Nephron (organoid): Measurements from ENCODE around the gene SSBP2.

ENCODE experiments used
- H3K27ac Mint-ChIP-seq, 3 experiments: 2 replicates each; pipeline ENCODE4 v1.8.0; 2020; ENCODE audit warnings: mixed read lengths in 3 of 3, mild to moderate bottlenecking in 2 of 3, moderate library complexity in 1 of 3
- H3K27me3 Mint-ChIP-seq: 2 replicates; pipeline ENCODE4 v1.8.0; 2021; ENCODE audit warnings: low read depth, mild to moderate bottlenecking, moderate library complexity, mixed read lengths
- H3K36me3 Mint-ChIP-seq: 2 replicates; pipeline ENCODE4 v1.8.0; 2020; ENCODE audit warnings: low read depth, mixed read lengths
- H3K4me1 Mint-ChIP-seq: 2 replicates; pipeline ENCODE4 v1.8.0; 2020; ENCODE audit warnings: mixed read lengths
- H3K4me3 Mint-ChIP-seq, 3 experiments: 2 replicates each; pipeline ENCODE4 v1.8.0; 2020; ENCODE audit warnings: mild to moderate bottlenecking in 3 of 3, mixed read lengths in 3 of 3, moderate library complexity in 2 of 3
- H3K9me3 Mint-ChIP-seq: 2 replicates; pipeline ENCODE4 v1.8.0; 2020; ENCODE audit warnings: mixed read lengths
- TF ChIP-seq, protein P1 (sequence below), 3 experiments: fragments of 200-600 bp; sonication (generic); IDR thresholded peaks; one replicate each; pipeline ENCODE4 v1.5.0; 2021; ENCODE audit warnings: antibody characterized with exemption in 3 of 3; ENCODE audit not compliant: unreplicated experiment in 3 of 3

Gene SSBP2

DNA sequence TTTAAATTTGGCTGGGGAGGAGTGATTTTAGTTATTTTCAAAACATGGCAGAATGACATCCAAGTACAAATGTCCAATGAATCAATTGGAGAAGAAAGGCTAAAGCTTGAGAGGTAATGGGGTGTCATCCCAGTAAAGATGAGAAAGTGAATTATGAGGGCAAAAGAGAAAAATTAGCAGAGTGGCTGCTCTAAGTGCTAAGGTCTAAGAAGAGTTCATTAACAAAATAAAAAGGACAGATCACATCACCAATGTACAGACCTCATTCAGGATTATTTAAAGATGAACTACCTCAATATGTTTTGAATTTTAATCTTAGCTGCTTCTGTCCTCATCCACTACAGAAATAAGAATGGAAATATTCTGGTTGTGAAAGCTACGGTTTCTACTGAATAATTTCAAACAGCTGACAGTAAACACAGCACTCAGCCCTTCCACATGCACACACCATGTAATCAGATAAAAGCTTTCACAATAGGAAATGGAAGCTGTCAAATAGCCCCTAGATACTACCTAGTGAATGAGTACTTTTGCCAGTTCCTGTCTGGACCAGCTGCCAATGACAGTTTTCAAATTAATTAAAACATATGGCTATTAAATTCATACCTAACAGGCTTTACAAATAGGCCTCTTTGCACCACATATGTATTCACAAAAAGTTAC lies 171.5 kb downstream of the SSBP2 start:
- Mint-ChIP-seq H3K27ac (no peak overlapping the region), H3K36me3 (peaks cover 21% of the 10 kb centered on the region), H3K9me3 (peaks cover 4% of the 10 kb centered on the region), H3K4me3 (no peak overlapping the region), H3K4me1 (peaks cover 13% of the 10 kb centered on the region), H3K27me3 (no peaks in the 10 kb centered on the region)
- TF ChIP-seq, protein P1, sequence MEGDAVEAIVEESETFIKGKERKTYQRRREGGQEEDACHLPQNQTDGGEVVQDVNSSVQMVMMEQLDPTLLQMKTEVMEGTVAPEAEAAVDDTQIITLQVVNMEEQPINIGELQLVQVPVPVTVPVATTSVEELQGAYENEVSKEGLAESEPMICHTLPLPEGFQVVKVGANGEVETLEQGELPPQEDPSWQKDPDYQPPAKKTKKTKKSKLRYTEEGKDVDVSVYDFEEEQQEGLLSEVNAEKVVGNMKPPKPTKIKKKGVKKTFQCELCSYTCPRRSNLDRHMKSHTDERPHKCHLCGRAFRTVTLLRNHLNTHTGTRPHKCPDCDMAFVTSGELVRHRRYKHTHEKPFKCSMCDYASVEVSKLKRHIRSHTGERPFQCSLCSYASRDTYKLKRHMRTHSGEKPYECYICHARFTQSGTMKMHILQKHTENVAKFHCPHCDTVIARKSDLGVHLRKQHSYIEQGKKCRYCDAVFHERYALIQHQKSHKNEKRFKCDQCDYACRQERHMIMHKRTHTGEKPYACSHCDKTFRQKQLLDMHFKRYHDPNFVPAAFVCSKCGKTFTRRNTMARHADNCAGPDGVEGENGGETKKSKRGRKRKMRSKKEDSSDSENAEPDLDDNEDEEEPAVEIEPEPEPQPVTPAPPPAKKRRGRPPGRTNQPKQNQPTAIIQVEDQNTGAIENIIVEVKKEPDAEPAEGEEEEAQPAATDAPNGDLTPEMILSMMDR (IDR thresholded peaks at IDR 0.05; ENCODE audit: unreplicated experiment in 3 of 3) = no peak

DNA sequence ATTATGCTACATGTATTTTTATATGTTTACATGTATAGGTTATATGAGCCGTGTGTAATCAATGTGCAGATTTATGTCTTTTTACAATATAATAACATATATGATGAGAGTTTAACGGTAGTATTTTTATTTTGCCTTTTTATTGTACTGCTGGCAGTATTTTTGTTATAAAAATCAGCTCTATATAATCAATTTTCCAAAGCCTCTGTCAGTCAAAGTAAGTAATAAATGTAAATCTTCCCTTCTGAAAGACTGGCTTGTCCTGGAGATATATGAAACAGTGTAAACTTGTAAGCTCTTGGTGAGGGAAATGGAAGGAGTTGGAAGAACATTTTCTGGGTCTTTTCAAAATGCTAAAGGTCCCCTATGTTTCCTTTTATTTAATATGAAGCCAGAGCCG lies 173.8 kb downstream of the SSBP2 start:
- Mint-ChIP-seq H3K9me3 (peaks cover 8% of the 10 kb centered on the region), H3K4me3 (no peak overlapping the region), H3K36me3 (peaks cover 38% of the 10 kb centered on the region), H3K27ac (no peak overlapping the region), H3K27me3 (no peaks in the 10 kb centered on the region), H3K4me1 (peaks cover 16% of the 10 kb centered on the region)
- TF ChIP-seq, protein P1 (IDR thresholded peaks at IDR 0.05; ENCODE audit: unreplicated experiment in 3 of 3) = no peak

DNA sequence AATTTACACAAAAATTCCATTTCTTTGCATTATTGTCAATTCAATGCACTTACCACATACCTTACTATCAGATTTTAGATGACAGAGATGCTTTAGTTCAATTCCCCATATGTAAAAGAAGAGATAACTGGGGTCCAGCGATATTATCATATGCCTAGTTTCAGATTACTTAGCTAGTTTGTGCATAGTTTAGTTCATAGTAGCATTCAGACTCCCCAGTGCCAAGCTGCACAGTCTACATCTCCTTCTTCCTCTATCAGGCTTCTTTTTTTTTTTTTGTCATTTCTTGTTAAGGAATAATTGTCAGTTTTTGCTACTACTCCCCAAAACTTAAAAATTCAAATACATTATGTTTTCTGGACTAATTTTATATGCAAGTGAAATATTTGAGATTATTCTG lies 175.0 kb downstream of the SSBP2 start:
- peaks cover 40% of the 10 kb centered on the region for H3K36me3 Mint-ChIP-seq
- peaks cover 17% of the 10 kb centered on the region for H3K4me1 Mint-ChIP-seq
- H3K27me3 Mint-ChIP-seq = no peaks in the 10 kb centered on the region
- H3K9me3 Mint-ChIP-seq = peaks cover 8% of the 10 kb centered on the region
- H3K27ac Mint-ChIP-seq = no peak overlapping the region
- no peak overlapping the region for H3K4me3 Mint-ChIP-seq
- TF ChIP-seq, protein P1 (IDR thresholded peaks at IDR 0.05; ENCODE audit: unreplicated experiment in 3 of 3) = no peak

DNA sequence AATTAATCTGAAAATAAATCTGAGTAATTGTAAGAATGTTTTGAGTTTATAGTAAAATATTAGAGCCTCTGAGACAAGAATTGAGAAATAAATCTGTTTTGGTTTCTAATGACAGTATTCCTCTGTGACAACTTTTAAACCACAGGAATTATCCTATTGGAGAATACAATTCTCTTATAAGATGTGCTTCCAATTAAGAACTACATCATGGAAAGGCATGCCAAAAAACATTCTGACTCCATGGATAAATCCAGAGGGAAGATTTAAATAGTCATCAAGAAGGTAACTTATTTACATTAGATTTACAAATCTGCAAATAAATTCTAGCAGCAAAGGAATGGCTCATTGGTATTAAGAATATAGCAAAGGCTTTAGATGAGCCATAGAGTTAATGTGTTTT lies 178.7 kb downstream of the SSBP2 start:
- Mint-ChIP-seq H3K4me1 (peaks cover 5% of the 10 kb centered on the region), H3K27ac (no peak overlapping the region)

DNA sequence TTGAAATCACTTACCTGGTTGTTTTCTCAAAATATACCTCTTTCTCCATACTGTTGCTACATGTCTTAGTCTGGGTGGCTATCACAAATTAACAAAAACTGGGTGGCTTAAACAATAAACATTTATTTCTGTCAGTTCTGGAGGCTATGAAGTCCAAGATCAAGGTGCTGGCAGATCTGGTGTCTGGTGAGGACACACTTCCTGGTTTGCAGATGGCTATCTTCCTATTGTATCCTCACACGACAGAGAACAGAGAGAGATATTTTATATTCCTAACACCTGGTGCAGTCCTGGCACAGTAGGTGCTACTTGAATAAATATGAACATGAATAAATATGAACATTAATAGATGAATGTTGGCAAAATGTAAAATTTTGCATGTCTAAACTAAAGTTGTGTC lies 192.7 kb downstream of the SSBP2 start:
- peaks cover 5% of the 10 kb centered on the region for H3K4me1 Mint-ChIP-seq
- no peaks in the 10 kb centered on the region for H3K27me3 Mint-ChIP-seq
- peaks cover 16% of the 10 kb centered on the region for H3K36me3 Mint-ChIP-seq
- no peaks in the 10 kb centered on the region for H3K9me3 Mint-ChIP-seq
- no peak overlapping the region for H3K27ac Mint-ChIP-seq
- no peak overlapping the region for H3K4me3 Mint-ChIP-seq
- TF ChIP-seq, protein P1 (IDR thresholded peaks at IDR 0.05; ENCODE audit: unreplicated experiment in 3 of 3) = no peak

More for the DNA sequence above, 178.7 kb downstream of the SSBP2 start:
- Mint-ChIP-seq H3K4me3 (no peak overlapping the region), H3K36me3 (peaks cover 63% of the 10 kb centered on the region), H3K27me3 (no peaks in the 10 kb centered on the region), H3K9me3 (peaks cover 11% of the 10 kb centered on the region)
- TF ChIP-seq, protein P1 (IDR thresholded peaks at IDR 0.05; ENCODE audit: unreplicated experiment in 3 of 3) = no peak

DNA sequence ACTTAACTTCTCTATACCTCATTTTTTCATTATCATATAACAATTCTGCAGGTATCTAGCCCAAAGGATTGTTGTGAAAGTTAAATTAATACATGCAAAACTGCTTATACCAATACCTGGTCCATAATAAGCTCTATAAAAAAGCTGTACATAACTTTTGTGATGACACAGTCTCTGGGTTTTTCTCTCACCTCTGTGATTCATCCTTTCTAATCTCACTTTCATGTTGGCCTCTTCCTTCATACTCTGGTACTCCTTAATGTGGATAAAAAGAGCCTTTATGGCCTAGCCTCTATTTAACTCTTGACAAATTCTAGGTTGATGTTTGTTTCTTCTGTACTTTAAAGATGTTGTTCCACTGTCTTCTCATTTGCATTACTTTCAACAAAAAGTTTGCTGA lies 194.1 kb downstream of the SSBP2 start:
- Mint-ChIP-seq H3K27me3 (no peaks in the 10 kb centered on the region), H3K27ac (no peak overlapping the region), H3K4me1 (peaks cover 5% of the 10 kb centered on the region), H3K4me3 (no peak overlapping the region), H3K9me3 (no peaks in the 10 kb centered on the region), H3K36me3 (peaks cover 9% of the 10 kb centered on the region)
- TF ChIP-seq, protein P1 (IDR thresholded peaks at IDR 0.05; ENCODE audit: unreplicated experiment in 3 of 3) = no peak
